ENCODE results near the gene PYGO2. TPM values are rescaled to one million over a fixed set of nuclear protein-coding genes. Genes with fewer than 3 reads are reported as not detected.

The PYGO2 gene
- total RNA-seq, 4 donors from 2014 or later: 19.1 to 40.1 (median 25.7) TPM

DNA sequence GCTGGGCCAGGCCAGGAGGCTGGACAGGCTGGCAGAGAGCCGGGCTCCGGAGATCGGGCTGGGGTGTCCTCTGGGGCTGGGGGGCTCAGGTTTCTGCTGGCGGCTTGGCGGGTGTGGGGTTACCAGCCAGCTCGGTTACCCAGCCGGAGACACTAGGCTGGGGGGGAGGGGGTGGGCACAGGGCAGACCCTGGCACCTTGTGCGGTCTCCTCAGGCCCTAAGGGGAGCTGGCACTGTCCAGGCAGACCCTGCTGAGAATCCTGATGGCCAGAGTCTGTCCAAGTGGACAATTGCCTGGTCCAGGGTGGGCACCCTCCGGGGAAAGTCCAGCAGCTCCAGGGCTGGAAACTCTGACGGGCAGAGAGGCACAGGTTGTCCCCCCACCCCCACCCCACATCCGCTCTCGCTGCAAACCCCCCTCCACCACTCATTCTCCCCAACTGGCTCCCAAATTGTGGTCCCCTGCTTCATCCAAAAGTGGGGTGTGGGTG lies 47.7 kb upstream of the PYGO2 start:
- no peaks in the 10 kb centered on the region for H3K9me3 ChIP-seq
- no peak for ATAC-seq
- H3K27me3 ChIP-seq: no peaks in the 10 kb centered on the region
- WGBS, 2 donors (ENCODE audit: low coverage in 1 of 2): no CpG with 5 or more reads among the region's 12 CpGs
- H3K4me3 ChIP-seq: peak overlapping the region in 1 of 2 donors; percentile 34
- peaks cover 0 to 4% of the 10 kb centered on the region in 2 donors for H3K36me3 ChIP-seq
- H3K27ac ChIP-seq: peak overlapping the region in 3 of 4 donors; percentile 88 to 97 (median 97)
- TF ChIP-seq POLR2AphosphoS5 (IDR thresholded peaks at IDR 0.05) (no peak), EP300 (IDR thresholded peaks at IDR 0.05) (no peak), CTCF (IDR thresholded peaks at IDR 0.05) (no peak), POLR2A (IDR thresholded peaks at IDR 0.05) (no peak)
- H3K4me1 ChIP-seq: peaks cover 3 to 98% (median 47%) of the 10 kb centered on the region in 3 donors

DNA sequence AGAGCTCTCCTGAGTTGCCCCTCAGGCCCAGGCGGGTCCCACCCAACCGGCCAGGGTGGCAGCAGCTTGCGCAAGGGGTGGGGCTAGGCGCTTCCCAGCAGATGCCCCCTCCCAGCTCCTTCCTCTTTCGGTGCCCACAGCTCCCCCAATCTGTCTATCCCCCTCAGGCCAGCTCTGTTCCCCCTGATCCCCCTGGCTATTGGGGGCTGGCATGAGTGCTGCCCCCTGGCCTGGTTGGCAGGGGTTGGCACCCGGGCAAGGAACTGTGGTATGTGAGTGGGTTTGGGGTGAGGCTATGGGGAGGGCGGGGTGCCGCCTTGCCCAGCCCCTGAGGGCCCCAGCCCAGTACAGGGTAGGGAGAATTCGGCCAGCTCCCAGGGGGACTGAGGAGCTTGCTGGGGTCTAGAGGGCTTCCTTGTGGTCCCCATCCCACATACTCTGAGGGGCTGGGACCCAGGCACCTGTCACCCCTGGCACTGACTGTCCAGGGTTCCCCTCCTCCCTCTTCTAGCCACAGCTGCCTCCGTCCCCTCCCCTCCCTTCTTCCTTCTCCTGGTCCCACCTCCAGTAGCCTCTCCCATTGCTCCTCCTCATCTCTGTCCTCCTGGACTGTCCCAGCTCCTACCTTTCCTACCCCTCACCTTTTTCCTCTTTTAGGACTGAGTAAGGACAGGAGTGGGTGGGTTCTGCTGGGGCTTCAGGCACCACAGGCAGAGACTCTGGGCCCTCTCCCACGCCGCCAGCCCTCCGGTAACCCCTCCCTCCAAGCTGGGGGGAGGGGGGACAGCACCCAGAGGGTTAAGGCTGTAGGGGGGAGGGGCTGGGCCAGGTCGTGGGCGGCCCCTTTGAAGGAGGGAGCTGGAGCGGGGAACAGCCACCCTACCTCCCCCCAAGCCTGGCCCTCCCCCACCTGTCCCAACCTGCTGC lies 46.7 kb upstream of the PYGO2 start:
- 36 to 87% methylated on average over 2 to 3 of the region's 16 CpGs for WGBS, 2 donors (ENCODE audit: low coverage in 1 of 2)
- Histone ChIP-seq H3K4me1 (peaks cover 3 to 92% (median 49%) of the 10 kb centered on the region in 3 donors), H3K4me3 (peak overlapping the region in 1 of 2 donors; percentile 34), H3K36me3 (no peaks in the 10 kb centered on the region), H3K9me3 (no peaks in the 10 kb centered on the region), H3K27ac (peak overlapping the region in 3 of 4 donors; percentile 88 to 97 (median 97)), H3K27me3 (no peaks in the 10 kb centered on the region)
- ATAC-seq: no peak
- no peak for TF ChIP-seq CTCF (IDR thresholded peaks at IDR 0.05)
- no peak for TF ChIP-seq POLR2AphosphoS5 (IDR thresholded peaks at IDR 0.05)
- TF ChIP-seq EP300 (IDR thresholded peaks at IDR 0.05): no peak
- TF ChIP-seq POLR2A (IDR thresholded peaks at IDR 0.05): no peak

DNA sequence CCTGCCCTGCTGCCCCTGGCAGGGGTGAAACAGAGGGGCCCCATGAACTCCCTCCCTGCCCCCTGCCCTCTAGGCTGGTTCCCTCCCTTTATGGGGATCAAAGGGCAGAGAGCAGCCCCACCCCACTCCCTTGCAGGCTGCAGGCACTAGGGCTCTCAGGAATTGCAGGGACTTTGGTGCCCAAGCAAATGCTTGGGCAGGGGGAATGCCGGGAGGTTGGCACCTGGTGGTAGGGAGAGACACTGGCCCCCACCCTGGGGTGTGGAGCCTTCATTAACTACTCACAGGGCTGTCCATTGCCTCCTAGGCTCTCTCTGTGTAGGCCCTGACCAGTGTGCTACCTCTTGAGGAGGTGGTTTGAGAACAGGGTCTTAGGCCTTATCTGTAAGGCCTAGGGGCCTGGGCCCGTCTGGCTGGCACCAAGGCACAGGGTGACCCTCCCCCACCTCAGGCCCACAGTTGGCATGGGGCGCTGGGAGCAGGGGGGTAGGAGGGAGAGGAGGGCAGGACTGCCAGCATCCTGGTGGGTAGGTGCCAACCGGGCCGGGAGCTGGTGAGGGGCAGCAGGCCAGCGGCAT lies 45.8 kb upstream of the PYGO2 start:
- Histone ChIP-seq H3K4me1 (peaks cover 3 to 82% (median 42%) of the 10 kb centered on the region in 3 donors), H3K27me3 (no peaks in the 10 kb centered on the region), H3K9me3 (no peaks in the 10 kb centered on the region), H3K27ac (peak overlapping the region in 3 of 4 donors; percentile 88 to 97 (median 97)), H3K4me3 (peak overlapping the region in 1 of 2 donors; percentile 34), H3K36me3 (no peaks in the 10 kb centered on the region)
- 80% methylated on average over 1 of the region's 6 CpGs; no CpG with 5 or more reads in 1 of the 2 donors for WGBS, 2 donors (ENCODE audit: low coverage in 1 of 2)
- ATAC-seq: no peak
- TF ChIP-seq CTCF (IDR thresholded peaks at IDR 0.05) (no peak), EP300 (IDR thresholded peaks at IDR 0.05) (no peak), POLR2AphosphoS5 (IDR thresholded peaks at IDR 0.05) (peak; percentile 27)

GRCh38 chr1:155006601-155007101 lies 45.1 kb upstream of the PYGO2 start:
- no peaks in the 10 kb centered on the region for H3K27me3 ChIP-seq
- no peaks in the 10 kb centered on the region for H3K9me3 ChIP-seq
- no peak for ATAC-seq
- H3K4me1 ChIP-seq: peaks cover 3 to 76% (median 35%) of the 10 kb centered on the region in 3 donors
- peak overlapping the region in 3 of 4 donors; percentile 88 to 97 (median 97) for H3K27ac ChIP-seq
- WGBS, 2 donors (ENCODE audit: low coverage in 1 of 2): 40% methylated on average over 1 of the region's 2 CpGs; no CpG with 5 or more reads in 1 of the 2 donors
- TF ChIP-seq CTCF (IDR thresholded peaks at IDR 0.05): no peak
- no peak for TF ChIP-seq EP300 (IDR thresholded peaks at IDR 0.05)
- no peak for TF ChIP-seq POLR2AphosphoS5 (IDR thresholded peaks at IDR 0.05)
- TF ChIP-seq POLR2A (IDR thresholded peaks at IDR 0.05): no peak
- no peaks in the 10 kb centered on the region for H3K36me3 ChIP-seq
- H3K4me3 ChIP-seq: no peak overlapping the region

All from gastroesophageal sphincter (tissue), 4 donors.